Stimulated activated CD4-positive, alpha-beta T cell treated with anti-CD3 and anti-CD28 coated beads, TNF-alpha, amount 100 ng/mL, for 4 hours (primary cell): ENCODE data around the gene GRID1.

Experiments
- DNase-seq, 3 experiments: peaks; one replicate each; pipeline ENCODE4 v3.0.0-alpha.2; 2020; ENCODE audit warnings: low read depth in 3 of 3

GRID1 gene

DNA sequence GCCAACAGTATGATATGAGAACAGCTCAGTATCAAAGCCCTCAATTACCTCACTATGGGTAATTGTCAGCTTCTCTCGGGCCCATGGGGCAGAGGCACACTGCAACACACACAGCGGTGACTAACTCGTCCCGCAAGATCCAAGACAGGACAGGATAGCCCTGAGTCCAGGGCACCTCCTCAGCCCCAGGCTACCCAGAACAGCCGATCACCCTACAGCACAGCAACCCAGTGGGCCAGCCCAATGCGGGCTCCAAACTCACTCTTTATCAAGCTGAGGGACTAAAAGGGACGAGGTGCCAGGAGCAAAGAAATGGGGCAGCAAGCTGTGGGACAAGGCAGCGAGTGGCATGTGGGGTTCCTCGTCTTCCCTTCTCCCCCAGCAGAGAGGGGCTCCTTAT lies 765.1 kb downstream of the GRID1 start:
- no peak for DNase-seq

DNA sequence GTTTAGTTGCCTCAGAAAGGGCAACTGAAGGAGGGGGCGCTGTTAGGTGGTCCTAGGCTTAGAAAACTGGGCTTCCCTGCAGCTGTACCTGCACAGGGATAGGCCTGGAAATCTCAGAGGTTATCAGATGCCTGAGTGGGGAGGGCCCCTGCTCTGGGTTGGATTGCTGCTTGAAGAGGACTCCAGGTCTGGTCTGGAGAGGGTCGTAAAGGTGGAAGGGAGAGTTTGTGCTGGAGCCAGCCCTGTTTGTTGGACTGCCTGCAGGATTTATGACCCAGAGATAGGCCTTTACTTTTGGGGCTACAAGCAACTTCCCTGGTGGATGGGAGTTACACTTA lies 765.9 kb downstream of the GRID1 start:
- DNase-seq: no peak

DNA sequence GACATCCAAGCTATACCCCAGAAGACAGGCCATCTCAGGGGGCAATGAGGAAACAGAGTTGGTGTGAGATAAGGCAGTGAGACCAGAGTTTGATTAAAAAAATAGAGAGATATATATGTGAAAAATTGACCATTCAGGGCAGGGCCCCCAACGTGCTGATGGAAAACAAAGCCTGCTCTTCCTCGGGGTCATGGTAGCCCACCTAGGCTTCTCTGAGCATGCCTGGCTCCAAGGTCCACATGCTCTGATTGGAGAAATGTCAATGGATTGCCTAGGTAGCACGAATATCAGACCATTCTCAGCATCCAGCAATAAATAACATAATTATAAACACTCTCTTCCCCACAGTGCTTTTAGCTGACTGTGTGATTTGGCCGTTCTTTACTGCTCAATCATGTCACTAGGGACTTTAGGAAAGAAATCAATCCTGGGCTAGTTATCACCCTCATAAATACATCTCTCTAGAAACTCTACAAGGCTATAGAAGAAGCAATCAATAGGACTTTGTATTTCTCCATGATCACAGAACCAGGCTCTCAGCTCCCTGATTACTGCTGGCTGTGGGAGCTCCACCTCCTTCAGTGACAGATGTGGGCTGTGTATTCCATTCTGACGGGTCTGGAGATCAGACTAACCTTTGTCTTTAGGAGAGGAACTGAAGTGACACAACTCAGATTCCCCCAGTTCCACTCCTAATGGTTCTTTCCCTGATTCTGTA lies 766.4 kb downstream of the GRID1 start:
- DNase-seq: no peak

DNA sequence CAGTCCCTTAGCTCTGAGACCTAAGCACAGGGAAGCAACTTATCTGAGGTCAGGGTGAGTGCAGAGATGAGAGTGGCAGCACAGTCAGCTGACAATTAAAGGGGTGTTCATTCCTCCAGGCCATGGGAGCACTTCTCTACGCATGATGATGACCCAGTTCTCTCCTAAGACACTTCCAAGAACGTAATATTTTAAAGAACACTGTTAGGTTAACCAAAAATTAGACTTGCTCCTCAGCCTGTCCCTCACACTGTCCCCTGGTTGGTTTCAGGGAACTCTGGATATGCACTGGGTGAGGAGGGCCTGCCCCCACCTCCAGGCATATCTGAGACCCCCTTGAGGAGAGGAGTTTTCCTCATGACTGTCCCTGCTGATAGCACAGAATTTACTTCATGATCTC lies 767.5 kb downstream of the GRID1 start:
- DNase-seq: no peak

DNA sequence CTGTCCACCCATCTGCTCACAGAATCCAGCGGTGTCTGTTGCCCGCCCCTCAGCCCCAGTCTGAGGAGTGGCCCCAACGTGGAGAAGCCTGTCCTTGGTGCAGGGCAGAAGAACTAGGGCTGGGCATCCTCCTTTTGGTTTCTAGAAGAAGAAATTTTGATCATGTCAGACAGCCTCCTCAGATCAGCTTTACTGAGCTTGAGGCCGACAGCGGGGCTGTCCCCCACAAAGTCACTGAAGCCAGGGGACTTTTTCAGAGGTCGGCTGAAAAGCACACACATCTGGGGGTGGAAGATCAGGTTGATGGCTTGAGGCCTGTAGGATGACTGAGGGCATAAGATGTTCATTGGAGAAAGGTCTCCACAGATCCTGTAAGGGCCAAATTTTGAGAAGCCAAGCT lies 767.9 kb downstream of the GRID1 start:
- no peak for DNase-seq

DNA sequence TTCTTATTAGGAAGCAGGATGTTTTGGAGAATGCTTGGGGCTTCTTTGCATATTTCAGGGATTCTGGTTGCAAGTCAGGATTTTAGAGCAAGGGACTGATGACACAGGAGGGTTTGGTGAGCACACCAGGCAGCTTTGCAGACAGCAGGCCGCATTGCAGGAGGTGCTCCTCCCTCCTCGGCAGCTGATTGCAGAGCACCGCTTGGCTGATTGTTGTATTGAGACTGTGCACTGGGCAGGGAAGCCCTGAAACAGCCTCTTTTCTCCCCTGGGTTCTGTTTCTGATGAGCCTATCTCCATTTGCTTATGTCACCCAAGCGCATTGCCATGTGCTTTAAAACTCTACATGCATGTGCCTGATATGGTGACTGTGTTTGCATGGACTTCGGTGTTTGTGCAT lies 769.6 kb downstream of the GRID1 start:
- no peak for DNase-seq

DNA sequence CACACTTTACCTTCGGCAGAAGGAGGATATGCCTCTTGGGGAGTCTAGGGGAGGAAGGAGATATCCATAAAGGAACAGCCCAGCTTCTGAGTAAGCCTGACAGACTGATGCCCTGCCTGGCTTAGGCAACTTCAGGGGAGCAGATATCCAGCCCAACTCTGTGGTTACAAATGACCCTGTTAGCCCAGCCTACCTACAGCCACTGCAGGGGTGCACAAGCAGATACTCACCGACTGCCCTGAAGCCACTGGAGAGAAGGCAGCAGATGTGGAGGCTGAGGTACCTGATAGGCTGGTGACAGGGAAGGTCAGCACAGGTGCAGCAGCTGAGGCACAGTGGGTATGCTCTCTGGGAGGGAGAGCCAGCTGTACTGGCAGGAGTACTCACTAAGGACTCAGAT lies 770.2 kb downstream of the GRID1 start:
- DNase-seq: no peak

DNA sequence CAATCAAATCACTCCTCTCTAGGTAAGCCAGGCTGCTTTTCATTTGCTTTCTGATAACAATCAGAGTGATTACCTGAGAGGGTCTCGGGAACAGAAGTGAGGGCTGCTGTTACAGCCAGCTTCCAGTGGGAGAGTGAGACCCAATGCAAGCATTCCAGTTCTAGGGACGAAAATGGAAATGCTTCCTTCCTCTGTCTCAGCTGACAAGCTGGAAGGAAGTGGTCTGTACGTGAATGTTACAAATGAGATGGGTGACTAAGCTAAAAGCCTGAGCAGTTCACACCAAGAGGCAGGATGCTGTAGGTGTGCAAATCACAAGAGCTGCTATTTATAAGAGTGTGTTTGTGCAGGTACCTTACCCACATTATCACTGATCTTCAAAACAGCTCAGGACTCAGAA lies 772.4 kb downstream of the GRID1 start:
- no peak for DNase-seq

DNA sequence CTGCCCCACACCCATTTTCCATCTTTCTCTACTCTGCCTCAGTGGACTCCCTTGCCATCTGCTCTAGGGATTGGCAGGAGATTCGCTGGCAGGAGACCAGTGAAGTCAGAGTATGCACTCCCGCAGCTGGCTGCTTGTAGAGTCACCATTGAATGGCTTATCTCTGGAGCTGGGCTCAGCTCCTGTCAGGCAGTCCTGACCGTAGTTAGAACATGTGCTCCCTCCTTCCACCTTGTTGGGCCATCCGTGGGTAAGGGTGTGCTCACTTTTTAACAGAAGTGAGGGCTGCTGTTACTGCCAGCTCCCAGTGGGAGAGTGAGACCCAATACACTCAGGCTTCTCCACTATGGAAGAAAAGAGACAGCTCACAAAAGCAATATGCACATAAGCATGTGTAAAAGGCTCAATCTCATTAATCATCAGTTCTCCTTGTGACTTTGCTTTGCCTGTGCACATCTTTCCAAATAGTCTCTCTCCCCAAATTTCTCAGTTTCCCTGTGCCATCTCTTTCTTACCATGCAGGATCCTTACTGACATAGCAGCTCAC lies 773.3 kb downstream of the GRID1 start:
- no peak for DNase-seq

DNA sequence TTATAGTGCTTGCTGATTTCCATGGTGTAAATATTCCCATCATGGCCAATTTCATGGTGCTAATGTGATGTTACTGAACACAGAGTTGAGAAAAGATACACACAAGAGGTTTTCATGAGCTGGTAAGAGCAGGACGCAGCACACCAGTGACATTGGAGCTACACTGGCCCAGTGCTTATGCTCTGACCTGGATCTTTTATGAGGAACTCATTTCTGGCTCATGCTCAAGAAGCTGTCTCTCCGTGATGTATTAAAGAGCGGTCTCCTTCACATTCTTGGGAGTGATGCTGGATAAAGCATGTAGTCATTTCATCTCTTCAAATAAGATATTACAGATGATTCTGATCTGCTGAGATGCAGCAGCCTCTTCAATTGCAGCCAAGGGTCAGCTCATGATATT lies 785.2 kb downstream of the GRID1 start:
- no peak for DNase-seq

DNA sequence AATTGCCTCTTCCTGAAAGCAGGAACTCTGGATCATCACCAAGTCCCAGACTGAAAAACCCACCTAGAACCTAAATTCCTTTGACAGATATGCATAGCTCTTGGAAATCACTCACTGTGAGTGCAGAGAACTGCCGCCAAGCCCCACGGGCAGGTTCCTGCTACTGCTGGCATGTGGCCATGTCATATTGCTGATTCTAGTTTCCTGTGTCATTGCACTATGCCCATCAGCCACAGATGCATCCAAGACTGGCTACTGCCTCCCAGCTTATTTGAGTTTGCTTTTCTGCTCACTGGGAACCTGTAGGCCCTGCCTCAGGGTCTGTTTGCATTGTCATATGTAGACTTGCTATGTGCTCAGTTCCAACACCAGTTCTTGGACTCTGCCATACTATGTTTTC lies 786.0 kb downstream of the GRID1 start:
- DNase-seq: no peak

DNA sequence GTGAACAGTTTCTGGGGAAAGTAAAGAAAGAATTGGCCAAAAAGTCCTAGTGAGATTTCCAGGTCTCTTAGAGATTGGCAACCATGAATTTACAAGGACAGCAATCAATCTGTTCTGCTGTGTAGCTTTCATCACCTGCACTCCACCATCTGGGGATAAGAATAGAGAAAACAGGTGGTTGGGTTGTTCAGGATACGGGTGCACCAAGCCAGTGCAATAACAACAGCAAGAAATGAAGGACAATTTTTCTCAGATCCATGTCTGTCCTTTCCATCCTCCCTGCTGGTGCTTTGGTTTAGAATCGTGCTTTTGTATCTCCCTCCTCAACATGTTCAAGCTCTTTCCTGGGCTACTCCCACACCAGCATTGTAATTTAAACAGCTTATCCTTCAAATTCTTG lies 787.7 kb downstream of the GRID1 start:
- no peak for DNase-seq

DNA sequence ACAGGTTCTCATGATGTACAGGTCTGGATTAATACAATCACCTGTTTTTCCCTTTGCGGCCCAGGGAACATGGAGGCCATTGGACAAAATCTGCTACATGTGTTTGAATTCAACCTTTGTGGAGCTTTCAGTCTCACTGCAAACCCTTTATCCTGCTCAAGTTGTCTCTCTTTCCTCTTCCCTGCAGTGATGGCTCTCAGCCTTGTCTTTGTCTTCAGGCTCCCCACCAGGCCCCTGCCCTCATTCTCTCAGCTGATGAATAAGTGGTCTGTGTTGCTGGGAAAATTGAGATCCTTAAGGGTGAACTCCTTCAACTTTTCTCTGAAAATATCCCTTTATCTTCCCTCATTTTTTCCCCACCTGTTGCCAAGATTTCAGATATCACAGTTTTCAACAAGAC lies 791.2 kb downstream of the GRID1 start:
- no peak for DNase-seq

DNA sequence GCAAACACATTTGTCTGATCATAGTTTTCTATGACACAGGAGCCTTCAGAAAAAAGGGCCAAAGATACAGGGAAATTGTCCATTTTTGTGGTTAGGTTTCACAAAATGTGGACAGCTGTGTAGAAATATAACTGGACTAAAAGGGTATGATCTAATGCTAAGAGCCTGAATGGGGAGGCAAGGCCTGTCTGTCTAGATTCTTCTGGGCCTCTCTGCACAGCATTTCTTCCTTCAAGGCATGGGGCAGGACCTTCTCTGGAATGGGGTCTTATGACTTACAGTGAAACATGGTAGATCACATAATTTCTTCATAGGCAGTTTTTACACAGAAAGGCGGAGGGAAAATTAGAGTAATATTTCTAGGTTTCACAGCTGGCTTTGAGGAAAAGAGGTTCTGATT lies 795.7 kb downstream of the GRID1 start:
- no peak for DNase-seq

DNA sequence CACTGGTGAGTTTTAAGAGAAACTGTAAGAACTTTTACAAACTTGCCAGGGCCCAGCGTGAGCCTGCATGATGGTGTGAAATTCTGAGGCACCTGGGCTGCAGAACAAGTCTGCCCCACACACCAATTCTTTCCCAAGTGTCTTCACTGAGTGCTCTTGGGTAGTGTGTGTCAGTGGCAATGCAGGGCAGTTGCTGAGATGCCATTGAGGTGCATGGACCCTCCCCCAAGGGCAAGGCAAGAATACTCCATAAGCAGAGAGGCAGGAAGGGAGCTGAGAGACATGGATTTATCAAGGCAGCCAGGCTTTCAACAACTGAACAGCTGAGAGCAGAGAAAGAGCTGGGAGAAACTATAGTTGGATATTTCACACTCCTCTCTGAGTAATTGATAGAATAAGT lies 801.2 kb downstream of the GRID1 start:
- no peak for DNase-seq

DNA sequence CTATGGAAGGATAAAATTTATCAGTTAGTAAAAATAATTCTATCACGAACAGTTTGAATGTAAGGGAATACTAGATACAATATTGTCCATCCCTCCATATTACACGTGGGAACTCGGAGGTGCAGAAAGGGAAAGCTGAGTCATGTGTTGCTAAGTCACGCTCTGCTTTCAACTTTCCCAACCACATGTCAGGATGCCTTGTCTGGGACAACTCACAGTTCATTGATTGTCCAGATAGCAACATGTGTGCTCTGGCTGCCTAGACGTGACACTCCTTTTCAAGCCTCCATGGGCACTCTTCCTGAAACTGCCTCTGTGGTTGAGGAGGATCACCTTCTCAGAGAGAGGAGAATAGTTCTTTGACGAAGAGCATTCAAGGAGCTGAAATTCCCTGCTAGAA lies 808.1 kb downstream of the GRID1 start:
- no peak for DNase-seq

DNA sequence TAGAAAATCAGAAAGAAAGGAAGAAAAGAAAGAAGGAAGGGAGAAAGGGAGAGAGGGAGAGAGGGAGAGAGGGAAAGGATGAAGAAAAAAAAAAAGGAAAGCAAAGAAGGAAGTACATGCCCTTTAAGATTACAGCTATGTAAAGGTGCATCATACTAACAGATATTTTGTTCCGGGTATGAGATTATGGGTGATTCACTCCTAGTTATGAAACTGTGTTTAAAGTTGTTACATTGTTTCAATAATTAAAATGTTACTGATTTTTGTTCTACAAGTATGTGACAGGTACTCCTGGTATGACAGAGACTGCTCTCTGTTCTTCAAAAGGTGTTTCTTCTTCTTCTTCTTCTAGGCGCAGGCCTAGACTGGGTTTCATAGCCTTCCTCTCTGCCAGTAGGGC lies 808.9 kb downstream of the GRID1 start:
- no peak for DNase-seq

DNA sequence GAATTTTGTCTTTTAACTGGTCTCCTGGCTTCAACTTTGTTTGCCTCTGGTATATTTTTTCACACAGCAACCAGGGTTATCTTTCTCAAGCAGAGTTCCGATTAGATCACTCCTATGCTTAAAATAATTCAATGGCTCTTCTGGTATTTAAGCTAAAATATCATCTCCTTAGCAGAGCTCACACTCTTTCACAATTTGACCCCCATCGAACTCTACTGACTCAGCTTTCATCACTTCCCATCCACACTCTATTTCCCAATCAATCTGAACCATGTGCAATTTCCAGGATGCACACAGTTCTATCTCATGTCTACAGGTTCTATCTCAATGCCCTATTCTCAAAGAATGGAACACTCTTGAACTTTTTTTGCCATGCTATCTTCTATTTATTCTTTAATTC lies 809.5 kb downstream of the GRID1 start:
- DNase-seq: no peak
